ENCODE measurements around the gene NOL7.

The NOL7 gene

DNA sequence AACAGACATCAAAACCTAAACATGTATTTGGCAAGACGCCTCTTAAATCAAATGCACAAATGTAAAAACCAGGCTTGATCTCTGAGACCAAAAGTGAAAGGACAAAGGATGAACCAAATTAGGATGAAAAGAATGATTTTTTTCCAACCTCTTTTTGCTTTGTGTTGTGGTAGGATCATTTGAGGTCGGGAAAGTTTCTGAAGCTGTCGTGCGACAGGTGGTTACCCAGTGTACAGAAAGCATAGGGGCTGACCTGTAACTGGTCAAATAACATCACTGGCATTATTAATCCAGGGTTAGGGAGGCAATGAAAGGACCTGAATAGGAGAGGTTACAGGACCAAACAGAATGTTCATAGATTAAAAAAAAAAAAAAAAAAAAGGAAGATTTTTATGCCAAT, 18.1 kb upstream of the NOL7 start:
- DNase-seq (ENCODE audit: low spot score): no peak

DNA sequence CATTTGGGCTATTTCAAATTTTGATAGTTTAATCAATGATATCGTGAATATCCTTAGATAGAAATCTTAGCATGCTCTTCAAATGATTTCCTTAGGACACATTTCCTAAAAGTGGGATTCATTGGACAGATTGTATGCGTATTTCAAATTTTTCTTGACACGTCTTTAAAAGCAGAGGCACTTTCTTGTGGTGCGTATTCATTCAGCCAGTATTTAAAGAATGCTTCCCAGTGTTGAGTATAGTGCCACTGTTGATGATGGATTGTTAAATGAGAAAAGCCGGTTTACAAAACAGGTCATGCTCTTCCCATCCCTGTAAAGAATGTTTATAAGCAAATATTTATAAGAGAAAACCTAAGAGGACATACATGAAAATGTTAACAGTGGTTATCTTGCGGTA, 15.1 kb upstream of the NOL7 start:
- DNase-seq (ENCODE audit: low spot score): no peak

DNA sequence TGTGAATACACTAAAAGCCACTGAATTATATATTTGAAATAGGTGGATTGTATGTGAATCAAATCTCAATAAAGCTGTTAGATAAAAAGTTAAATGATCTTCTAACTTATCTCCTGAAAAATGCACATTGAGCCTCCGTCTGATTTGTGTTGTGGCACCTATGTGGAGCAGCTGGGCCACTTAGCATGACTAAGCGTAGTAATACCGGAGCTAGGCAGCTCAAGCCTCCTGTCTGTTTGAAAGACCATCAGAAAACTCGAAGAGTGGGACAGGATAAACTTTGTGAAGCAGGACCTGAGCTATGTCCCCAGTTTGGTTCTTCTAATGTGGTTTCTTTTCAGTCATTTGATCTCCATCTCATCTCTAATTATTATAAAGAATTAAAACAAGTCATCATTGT, 11.0 kb upstream of the NOL7 start:
- DNase-seq (ENCODE audit: low spot score): no peak

GRCh38 chr6:13604546-13605416, 10.4 kb upstream of the NOL7 start:
- DNase-seq (ENCODE audit: low spot score): no peak

- DNase-seq (ENCODE audit: low spot score): no peak
Observed at GRCh38 chr6:13605634-13606033, 9.5 kb upstream of the NOL7 start.

DNA sequence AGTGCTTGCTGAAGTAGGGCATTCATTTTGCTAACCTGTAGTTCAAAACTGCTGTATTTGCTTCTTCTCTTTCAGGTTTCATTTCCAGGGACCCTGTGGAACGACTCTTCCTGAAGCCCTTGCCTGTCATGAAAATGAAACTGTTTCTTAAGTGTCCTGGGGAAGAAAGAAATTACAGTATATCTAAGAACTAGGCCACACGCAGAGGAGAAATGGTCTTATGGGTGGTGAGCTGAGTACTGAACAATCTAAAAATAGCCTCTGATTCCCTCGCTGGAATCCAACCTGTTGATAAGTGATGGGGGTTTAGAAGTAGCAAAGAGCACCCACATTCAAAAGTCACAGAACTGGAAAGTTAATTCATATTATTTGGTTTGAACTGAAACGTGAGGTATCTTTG, 3.4 kb upstream of the NOL7 start:
- no peak for DNase-seq (ENCODE audit: low spot score)

- no peak for DNase-seq (ENCODE audit: low spot score)
Observed at GRCh38 chr6:13613029-13613594, 2.0 kb upstream of the NOL7 start.

- DNase-seq (ENCODE audit: low spot score): no peak
Observed at GRCh38 chr6:13614126-13614925, 809 bp upstream of the NOL7 start.

DNA sequence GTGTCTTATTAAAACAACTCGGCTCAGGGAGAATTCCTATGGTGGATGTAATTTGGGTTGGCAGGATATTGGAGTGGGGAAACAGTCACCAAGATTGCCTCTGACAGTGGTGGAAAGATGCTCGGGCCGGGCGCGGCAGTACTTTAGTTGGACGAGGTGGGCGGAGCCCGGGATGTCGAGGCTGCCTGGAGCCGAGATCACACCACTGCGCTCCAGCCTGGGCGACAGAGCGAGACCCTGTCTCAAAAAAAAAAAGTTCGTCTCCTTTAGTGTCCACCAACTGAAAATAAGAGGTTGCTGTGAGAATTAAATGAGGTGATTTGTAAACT, 621 bp downstream of the NOL7 start:
- peak; percentile 61 for DNase-seq (ENCODE audit: low spot score)

- no peak for DNase-seq (ENCODE audit: low spot score)
Observed at GRCh38 chr6:13617066-13617465, 1.9 kb downstream of the NOL7 start.

DNA sequence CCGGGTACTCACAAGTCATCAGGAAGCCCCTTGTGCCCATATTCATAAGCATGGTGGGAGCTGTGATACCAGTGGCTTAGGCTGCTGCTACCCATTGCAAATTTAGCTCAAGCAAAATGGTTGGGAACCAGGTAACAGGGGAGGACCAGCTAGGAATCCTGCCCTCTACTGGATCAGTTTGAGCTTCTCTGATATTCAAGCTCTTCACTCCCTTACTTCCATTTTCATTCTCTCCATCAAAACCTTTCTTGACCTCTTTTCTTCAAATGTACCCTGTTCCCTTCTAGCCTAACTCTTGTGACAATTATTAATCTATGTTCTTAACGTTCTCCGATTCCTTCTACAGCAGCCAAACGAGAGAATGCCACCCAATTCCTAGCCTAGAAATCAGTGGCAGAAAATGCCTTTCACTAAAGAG, 9.7 kb downstream of the NOL7 start:
- no peak for DNase-seq (ENCODE audit: low spot score)

DNA sequence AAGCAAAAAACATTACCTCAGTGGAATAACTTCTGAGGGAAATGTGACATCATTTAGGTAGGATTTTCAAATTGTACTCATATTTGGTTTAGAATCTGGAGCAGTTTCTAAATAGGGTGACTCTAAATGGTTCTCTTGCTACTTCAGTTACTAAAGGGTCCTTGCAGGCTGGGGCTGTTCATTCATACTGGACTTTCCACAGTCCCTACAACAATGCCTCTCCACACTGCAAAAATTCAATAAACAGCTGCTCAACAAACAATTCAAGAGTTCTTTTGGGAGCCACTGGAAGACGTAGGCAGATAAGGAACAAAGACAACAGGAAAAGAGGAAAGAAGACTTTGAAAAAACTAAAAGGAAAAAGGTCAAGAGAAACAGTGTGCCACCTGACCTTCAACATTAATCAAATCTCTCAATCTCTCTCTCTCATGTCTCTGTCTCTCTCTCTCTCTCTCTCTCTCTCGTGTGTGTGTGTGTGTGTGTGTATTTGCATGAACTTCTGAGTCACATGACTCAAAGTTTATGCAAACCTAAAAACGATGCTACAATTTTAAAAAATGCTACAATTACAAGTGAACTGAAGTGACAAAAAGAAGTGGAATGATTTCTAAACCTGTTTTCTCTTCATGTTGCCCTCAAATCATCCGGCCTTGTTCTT, 14.5 kb downstream of the NOL7 start:
- DNase-seq (ENCODE audit: low spot score): no peak

- no peak for DNase-seq (ENCODE audit: low spot score)
Observed at GRCh38 chr6:13630499-13630898, 15.4 kb downstream of the NOL7 start.

- DNase-seq (ENCODE audit: low spot score): no peak
Observed at GRCh38 chr6:13633343-13633742, 18.2 kb downstream of the NOL7 start.

DNA sequence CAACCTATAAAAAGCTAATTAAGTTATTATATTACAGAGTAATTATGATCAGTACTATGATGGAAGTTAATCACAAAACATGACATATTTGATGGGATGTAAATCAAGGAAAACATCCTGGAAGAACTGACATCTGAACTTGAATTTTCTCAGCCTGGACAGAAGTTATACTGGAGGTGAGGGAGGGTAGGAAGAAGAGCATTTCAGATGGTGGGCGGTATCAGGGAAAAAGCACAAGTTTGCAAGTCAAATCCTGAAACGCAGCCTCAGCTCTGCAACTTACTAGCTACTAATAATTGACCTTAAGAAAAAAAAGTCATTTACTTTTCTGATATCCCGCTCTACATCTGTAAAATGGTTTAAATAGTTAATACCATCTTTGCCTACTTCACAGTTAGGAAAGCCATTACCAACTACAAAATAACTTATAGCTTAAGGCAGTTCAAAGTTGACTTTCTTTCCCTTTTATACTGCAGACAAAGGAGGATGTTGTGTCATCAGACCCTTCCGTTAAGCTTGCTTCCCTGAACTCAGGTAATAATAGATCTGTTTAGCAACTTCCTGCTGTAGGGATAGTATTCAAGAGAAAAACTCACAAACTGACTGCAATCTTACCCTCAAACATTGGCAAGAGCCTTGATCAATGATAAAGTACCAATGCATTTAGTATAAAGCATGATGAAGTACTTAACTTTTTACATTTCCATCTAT, 21.0 kb downstream of the NOL7 start:
- DNase-seq (ENCODE audit: low spot score): no peak

DNA sequence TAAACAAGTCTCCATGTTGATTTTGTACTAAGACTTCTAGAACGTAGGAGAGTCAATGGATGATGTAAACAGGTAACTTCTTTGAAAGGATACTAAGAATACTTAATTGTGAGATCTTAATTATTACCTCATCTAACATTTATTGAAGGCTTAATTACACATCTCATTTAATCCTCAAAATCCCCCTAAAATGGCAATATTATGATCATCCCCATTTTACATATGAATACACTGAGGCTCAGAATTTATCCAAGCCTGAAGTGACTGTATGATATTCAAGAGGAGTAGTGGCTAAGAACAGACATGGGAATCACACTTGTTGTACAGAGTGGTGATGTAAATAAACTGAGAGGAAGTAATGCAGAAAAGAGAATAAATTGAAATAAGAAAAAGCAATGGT, 22.9 kb downstream of the NOL7 start:
- DNase-seq (ENCODE audit: low spot score): no peak

DNA sequence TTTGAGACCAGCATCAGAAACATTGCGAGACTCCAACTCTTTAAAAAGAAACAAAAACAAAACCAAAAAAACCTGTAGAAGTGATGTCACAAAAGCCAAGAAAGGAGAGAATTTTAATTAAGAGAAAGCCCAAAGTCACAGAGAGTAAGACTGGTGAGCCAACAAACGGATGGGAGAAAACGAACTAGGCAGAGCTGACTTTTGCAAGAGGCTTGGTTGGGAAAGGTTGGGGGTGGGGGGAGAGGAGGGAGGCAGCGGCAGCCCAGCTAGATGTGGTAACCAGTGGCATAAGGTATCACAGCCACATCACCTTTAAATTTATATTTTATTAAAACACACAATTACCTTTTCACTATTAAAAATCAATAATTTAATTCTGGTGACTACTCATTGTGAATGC, 23.5 kb downstream of the NOL7 start:
- no peak for DNase-seq (ENCODE audit: low spot score)

GRCh38 chr6:13641315-13641714, 26.2 kb downstream of the NOL7 start:
- no peak for DNase-seq (ENCODE audit: low spot score)

DNA sequence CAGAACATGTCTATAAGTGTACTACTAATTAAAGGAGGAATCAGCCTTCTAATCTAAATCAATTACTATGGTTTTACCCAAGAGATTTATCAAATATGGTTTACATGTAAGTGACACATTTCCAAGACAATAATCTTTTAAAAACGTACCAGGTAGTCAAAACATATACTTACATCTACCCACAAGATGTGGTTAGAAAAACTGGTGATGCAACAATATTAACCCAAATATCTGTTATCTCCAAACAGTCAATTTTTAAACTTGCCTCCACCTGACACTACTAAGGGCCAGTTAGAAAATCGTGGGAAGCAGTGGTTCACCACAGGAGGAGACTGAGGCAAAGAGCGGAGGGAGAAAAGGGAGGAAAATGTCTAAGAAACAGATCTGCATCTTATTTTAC, 28.0 kb downstream of the NOL7 start:
- no peak for DNase-seq (ENCODE audit: low spot score)

- DNase-seq (ENCODE audit: low spot score): no peak
Observed at GRCh38 chr6:13648850-13649249, 33.7 kb downstream of the NOL7 start.

GRCh38 chr6:13649393-13649792, 34.3 kb downstream of the NOL7 start:
- DNase-seq (ENCODE audit: low spot score): no peak

DNA sequence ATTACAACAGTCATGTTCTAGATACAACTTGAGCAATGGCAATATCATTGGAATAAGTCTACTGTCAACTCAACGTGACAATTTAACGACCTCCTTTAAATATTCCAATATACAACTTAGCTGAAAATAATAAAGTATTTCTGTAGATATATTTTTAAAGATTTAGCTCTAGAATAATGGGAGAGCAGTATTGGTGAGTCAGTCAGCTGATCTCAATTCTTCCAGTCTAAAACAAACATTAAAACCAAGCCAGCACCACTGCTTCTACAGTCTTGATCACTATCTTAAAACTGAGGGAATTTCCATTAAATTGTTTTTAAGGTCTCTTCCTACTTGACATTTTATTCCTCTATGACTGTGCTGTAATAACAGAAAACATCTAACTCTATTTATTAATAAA, 38.2 kb downstream of the NOL7 start:
- DNase-seq (ENCODE audit: low spot score): no peak
